ENCODE measurements around the gene NDRG2.

Gene NDRG2

GRCh38 chr14:21026274-21026987, 1.6 kb upstream of the NDRG2 start:
- H3K4me3 ChIP-seq (replicated peaks; ENCODE audit: insufficient read depth, low read length) = no peak overlapping the region
- no peak for DNase-seq (ENCODE audit: low read depth in 1 of 2, low spot score in 1 of 2)
- H3K27ac ChIP-seq (replicated peaks) = no peak overlapping the region
- H3K27me3 ChIP-seq (ENCODE audit: insufficient read depth, poor library complexity, severe bottlenecking) = peaks cover 19% of the 10 kb centered on the region
- no peak for TF ChIP-seq GABPA (IDR thresholded peaks at IDR 0.05; ENCODE audit: low read depth)
- no peak for TF ChIP-seq POLR2AphosphoS5 (IDR thresholded peaks at IDR 0.05; ENCODE audit: low read depth)
- TF ChIP-seq SPI1 (IDR thresholded peaks at IDR 0.05; ENCODE audit: borderline replicate concordance, low read depth) = no peak
- TF ChIP-seq REST (IDR thresholded peaks at IDR 0.05; ENCODE audit: insufficient replicate concordance, low read depth) = no peak
- no peak for TF ChIP-seq CTCF (IDR thresholded peaks at IDR 0.05; ENCODE audit: insufficient read depth, low read length)

- peak overlapping the region; percentile 53 for H3K4me3 ChIP-seq (replicated peaks; ENCODE audit: insufficient read depth, low read length)
- no peak overlapping the region for H3K27ac ChIP-seq (replicated peaks)
- TF ChIP-seq CTCF (IDR thresholded peaks at IDR 0.05; ENCODE audit: insufficient read depth, low read length) (no peak), REST (IDR thresholded peaks at IDR 0.05; ENCODE audit: insufficient replicate concordance, low read depth) (no peak), GABPA (IDR thresholded peaks at IDR 0.05; ENCODE audit: low read depth) (no peak), SPI1 (IDR thresholded peaks at IDR 0.05; ENCODE audit: borderline replicate concordance, low read depth) (no peak), POLR2AphosphoS5 (IDR thresholded peaks at IDR 0.05; ENCODE audit: low read depth) (no peak)
- peaks cover 19% of the 10 kb centered on the region for H3K27me3 ChIP-seq (ENCODE audit: insufficient read depth, poor library complexity, severe bottlenecking)
- DNase-seq (ENCODE audit: low read depth in 1 of 2, low spot score in 1 of 2) = no peak
Measured at GRCh38 chr14:21025371-21026273, 761 bp upstream of the NDRG2 start.

- no peak for DNase-seq (ENCODE audit: low read depth in 1 of 2, low spot score in 1 of 2)
- peak overlapping the region; percentile 53 for H3K4me3 ChIP-seq (replicated peaks; ENCODE audit: insufficient read depth, low read length)
- H3K27me3 ChIP-seq (ENCODE audit: insufficient read depth, poor library complexity, severe bottlenecking) = peaks cover 19% of the 10 kb centered on the region
- TF ChIP-seq SPI1 (IDR thresholded peaks at IDR 0.05; ENCODE audit: borderline replicate concordance, low read depth) (no peak), CTCF (IDR thresholded peaks at IDR 0.05; ENCODE audit: insufficient read depth, low read length) (no peak), POLR2AphosphoS5 (IDR thresholded peaks at IDR 0.05; ENCODE audit: low read depth) (no peak), REST (IDR thresholded peaks at IDR 0.05; ENCODE audit: insufficient replicate concordance, low read depth) (no peak), GABPA (IDR thresholded peaks at IDR 0.05; ENCODE audit: low read depth) (no peak)
- H3K27ac ChIP-seq (replicated peaks) = no peak overlapping the region
Measured at GRCh38 chr14:21023817-21024584, 860 bp downstream of the NDRG2 start.

Data from HL-60 (cell line).